HG03045 (cell line): ENCODE data around the gene GNAT2.

Source experiments
- ATAC-seq: cut with Tn5 transposase; IDR thresholded peaks from one replicate; pipeline ENCODE4 v1.9.1; 2021; ENCODE audit warnings: mild to moderate bottlenecking, moderate library complexity; ENCODE audit not compliant: unreplicated experiment

The GNAT2 gene

DNA sequence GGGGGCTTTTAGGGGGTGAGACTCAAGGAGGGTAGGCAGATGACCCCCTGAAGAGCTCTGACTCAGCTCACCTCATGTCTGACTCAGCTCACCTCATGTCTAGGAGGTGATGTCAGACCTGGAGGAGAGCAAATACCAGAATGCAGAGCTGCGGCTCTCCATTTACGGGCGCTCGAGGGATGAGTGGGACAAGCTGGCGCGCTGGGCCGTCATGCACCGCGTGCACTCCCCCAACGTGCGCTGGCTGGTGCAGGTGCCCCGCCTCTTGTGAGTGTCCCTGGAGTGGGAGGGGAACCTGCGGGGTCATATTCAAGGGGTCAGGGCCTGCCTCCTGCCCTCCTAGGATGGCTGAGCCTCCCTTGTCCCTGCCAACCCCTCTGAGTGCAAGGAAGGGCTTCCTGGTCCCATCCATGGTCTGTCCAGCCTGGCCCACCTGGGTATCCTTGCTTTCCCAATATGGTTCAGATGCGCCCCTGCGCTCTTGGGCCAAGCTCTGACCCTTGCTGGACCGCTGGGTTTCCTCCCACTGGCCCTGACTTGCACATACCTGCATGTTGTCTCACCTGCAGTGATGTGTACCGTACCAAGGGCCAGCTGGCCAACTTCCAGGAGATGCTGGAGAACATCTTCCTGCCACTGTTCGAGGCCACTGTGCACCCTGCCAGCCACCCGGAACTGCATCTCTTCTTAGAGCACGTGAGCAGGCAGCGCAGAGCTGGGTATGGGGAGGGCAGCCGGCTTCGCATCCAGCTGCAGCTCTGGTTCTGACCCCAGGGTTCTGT, 9.3 kb upstream of the GNAT2 start:
- ATAC-seq: no peak

DNA sequence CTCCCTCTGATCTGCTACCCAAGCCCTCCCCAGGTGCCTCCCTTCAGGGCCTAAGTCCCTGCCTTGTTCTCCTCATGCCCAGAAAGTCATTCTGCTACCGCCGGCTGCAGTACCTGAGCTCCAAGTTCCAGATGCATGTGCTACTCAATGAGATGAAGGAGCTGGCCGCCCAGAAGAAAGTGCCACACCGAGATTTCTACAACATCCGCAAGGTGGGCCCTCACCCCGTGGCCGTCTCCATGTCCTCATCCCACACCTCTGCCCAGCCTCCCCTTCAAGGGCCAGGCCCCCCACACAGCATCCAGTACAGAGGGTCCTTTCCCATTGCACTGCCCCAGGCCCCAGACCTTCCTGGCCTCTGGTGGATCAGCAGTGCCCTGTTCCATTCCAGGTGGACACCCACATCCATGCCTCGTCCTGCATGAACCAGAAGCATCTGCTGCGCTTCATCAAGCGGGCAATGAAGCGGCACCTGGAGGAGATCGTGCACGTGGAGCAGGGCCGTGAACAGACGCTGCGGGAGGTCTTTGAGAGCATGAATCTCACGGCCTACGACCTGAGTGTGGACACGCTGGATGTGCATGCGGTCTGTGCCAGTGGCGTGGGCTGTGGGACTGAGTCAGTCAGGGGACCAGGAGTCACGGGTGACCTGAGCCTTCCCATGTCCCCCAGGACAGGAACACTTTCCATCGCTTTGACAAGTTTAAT, 8.4 kb upstream of the GNAT2 start:
- no peak for ATAC-seq

DNA sequence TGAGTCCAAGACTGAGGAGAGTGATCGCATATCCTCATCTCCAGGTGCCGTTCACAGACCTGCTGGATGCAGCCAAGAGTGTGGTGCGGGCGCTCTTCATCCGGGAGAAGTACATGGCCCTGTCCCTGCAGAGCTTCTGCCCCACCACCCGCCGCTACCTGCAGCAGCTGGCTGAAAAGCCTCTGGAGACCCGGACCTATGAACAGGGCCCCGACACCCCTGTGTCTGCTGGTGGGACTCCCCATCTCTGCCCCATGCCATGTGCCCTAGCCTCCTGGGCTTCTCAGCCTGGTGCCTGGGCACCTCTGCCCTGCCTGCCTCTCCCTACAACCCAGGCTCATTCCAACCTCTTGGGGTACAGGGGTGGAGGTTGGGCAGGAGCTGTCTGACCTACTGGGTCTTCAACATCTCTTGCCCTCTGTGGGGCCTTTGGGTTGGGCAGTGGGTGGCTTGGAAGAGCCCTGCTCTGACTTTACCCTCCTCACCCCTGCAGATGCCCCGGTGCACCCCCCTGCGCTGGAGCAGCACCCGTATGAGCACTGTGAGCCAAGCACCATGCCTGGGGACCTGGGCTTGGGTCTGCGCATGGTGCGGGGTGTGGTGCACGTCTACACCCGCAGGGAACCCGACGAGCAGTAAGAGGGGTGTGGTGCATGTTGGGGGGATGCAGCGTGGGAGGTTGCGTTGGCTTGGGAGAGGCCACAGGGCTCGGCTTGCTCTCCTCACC, 7.4 kb upstream of the GNAT2 start:
- no peak for ATAC-seq

DNA sequence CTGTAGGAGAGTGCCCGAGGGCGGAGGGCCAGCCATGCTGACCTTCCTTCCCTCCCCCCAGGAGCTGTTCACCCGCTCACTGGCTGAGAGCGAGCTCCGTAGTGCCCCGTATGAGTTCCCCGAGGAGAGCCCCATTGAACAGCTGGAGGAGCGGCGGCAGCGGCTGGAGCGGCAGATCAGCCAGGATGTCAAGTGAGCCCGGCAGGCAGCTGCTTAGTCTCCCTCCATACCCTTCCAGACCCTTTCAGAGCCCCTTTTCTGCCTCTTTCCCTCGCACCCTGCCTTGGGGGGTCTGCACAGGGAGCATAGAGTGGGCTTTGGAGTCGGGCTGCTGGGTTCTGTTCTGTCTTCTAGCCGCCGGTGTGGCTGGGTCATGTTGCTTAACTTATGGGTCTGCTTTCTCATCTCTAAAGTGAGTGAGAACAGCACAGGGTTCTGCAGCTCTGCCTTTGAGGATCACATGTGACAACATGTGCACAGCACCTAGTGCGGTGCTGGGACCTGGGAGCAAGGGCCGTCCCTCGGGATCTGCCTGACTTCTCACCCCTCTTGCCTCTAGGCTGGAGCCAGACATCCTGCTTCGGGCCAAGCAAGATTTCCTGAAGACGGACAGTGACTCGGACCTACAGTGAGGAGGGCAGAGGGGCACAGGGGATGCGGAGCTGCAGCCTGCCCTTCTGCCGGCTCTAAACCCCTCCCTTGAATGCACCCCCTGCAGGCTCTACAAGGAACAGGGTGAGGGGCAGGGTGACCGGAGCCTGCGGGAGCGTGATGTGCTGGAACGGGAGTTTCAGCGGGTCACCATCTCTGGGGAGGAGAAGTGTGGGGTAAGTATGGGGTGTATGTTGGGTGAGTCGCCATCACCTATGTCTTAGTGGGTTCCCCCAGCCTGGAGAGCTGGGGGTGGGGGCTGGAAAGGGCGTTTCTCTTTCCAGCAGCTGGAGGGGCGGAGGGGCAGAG, 6.5 kb upstream of the GNAT2 start:
- ATAC-seq: no peak

DNA sequence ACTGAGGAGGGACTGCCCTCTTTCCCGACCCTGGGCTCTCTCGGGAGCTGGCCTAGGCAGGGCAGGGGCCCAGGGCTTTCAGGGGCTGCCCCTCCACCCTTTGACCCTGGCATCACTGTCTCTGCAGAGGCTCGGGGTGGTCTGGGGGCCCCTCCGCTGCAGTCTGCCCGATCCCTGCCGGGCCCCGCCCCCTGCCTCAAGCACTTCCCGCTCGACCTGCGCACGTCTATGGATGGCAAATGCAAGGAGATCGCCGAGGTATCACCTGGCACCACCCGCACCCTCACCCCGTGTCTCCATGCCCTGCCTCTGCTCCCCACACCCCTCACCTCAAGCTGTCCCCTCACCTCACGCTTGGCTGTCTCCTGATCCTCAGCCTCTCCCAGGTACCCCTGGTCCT, 5.8 kb upstream of the GNAT2 start:
- no peak for ATAC-seq

DNA sequence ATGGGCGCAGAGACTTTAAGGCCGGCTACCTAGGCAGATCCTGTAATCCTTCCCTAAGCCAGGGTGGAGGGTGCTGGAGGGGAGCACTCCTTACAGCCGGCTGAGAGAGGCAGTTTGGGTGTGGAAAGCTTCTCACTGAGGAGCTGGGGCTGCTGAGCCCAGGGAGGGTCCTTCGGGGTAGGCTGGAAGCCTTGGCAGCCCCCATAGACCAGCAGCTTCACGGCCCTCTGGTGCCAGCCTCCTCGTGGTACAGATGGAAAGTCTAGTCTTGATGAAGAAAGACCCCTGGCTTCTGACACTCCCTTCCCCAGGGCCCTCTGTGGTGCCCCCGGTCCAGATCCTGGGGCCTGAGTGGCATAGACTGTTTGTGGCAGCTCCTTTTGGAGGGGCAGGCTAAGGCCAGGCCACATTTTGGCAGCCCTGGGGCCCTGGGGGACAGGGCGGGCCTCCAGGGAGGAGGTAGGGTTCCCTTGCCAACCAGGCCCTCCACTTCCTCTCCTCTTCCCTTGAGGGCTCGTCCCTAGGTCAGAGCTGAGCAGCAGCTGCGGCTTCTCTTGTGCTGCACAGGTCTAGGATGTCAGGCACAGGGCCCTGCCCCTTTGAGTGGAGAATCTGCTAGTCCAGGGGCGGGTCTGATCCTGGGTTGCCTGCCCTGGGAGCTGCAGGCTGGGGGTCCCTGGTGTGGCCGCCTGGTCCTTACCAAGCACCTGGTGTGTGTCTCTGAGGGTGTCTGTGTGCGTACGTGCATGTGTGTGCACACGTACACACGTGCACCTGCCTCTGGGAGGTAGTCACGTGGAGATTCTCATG, 5.0 kb upstream of the GNAT2 start:
- ATAC-seq: no peak

DNA sequence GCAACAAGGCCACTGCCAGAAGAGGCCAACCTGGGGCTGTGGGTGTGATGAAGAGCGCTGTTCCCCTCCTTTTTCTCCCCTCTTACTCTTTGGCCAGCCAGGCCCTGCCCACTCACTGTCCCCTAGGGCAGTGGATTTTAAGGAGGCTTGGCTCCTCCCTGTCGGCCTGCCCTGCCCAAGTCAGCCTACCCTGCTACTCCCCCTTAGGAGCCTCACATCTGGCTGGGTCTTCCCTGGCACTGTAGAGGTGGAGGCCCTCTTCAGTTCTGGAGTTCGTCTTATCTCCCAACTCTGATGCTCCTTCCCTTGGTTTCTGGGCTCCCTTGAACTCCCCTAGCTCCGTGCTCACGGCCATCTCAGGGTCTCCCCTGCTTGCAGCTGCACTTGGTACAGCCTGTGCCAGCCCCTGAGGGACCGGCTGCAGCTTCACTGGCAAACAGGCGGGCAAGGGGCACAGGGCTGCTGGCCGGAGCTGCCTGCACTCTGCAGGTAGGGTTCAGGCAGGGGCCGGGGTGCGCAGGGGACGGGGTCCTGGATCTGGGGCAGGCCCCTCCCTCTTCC, 4.3 kb upstream of the GNAT2 start:
- no peak for ATAC-seq

DNA sequence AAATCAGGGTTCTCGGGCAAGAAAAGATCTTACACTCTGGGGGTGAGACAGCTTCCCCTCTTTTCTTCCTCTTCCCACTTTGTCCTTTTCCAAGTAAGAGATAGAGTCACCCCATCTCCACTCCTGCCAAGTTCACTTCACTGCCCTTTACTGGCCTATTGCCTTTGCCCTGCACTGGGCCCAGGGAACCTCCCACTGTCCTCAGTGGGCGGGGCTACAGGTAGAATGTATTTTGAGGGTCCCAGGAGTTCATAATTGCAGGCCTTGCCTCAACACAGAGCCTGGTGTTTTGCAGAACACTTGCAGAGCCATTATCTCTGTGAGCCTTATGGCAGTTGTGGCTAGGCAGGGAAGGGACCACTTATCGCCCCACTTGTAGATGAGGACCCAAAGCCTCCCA, 3.5 kb upstream of the GNAT2 start:
- ATAC-seq: no peak

DNA sequence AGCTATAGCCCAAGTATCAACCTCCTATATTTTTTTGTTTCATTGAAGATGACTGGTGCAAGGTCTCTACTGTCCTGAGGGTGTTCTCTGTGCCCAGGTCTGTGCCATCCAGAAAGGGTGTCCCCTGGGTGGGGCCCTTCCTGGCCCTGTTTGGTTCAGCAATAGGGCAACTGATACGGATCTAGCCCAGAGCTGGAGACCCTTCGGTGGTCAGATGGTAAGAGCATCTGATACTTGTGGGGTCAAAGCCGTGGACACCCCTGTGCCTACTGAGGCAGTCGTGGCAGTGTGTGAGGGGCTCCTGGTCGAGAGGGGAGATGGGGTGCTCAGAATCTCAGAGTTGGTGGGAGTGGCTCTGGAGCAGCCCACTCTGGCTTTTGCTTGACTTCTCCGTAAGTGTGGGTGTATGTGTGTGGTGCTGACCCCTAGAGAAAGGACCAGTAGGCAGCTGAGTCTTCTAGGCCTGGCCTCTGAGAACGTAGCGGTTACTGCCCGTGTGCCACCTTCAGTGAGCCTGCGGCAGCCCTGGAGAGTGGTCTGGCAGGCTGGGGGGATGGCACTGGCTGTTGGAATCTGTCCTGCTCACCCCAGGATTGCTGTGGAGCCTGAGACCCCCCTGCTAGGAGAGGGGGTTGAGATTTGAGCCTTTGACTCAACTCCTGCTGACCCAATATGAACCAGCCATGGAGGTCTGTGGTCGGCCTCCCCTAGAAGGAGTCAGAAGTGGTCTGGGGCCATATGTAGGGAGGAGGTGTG, 2.9 kb upstream of the GNAT2 start:
- no peak for ATAC-seq

DNA sequence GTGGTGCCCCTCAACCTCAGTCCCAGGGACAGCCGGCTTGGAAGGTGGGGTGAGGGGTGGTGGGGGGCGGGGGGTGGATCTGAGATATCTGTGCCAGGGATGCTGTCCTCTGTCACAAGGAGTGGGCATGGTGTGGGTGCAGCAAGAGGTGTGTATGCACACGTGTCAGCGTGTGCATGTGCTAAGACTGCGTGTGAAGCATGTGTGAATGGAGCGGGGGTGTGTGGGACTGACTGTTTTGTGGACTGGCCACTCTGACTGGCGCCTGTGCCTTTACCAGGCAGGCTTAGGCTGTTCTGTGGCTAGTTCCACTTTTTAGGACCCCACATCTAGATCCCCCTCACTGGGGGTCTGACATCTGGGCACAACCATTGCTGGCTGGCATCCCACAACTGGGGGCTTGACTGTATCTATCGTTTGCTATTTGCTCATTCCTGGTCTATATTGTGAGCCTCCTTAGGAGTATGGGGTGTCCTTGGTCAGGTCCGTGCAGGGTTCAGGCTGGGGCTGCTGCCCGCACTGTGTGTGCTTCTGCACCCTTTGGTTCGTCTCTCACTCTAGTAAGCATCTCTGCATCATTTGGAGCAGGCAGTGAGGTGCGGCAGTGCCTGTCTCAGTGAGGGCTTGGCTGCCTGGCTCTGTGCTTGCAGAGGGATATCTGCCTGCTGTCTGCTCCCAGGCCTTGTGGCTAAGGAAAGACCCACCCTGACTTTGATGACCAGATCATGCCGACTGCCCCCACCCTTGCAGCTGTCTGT, 2.1 kb upstream of the GNAT2 start:
- ATAC-seq: no peak

DNA sequence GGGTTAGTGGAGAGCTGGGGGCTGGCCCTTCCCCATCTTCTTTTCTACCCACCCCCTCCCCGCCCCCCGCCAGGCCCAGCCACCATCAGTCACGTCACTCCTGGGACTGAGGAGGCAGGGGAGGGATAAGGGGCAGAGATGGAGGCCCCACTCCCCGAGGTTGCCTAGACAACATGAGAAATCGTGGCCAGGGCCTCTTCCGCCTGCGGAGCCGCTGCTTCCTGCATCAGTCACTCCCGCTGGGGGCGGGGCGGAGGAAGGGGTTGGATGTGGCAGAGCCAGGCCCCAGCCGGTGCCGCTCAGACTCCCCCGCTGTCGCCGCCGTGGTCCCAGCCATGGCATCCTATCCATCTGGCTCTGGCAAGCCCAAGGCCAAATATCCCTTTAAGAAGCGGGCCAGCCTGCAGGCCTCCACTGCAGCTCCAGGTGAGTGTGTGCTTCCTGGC, 1.4 kb upstream of the GNAT2 start:
- ATAC-seq: peak; percentile 78

DNA sequence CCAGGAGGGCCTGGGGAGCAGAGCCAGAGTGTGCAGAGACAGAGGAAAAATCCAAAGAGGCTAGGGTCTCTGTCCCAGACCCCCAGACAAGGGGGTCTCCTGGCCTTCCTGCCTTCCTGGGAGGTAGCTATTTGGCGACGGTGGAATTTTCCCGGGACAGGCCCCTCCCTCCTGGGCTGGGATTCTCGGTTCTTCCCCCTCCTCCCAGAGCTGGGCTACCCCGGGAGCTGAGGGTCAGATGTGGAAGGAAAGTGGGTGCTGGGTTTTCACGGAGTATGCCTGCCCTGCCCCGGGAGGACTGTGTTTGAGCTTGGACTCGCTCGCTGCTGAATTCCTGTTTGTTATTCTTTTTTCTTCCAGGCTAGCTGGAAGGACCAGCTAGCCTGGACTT, 980 bp upstream of the GNAT2 start:
- ATAC-seq: peak; percentile 8

DNA sequence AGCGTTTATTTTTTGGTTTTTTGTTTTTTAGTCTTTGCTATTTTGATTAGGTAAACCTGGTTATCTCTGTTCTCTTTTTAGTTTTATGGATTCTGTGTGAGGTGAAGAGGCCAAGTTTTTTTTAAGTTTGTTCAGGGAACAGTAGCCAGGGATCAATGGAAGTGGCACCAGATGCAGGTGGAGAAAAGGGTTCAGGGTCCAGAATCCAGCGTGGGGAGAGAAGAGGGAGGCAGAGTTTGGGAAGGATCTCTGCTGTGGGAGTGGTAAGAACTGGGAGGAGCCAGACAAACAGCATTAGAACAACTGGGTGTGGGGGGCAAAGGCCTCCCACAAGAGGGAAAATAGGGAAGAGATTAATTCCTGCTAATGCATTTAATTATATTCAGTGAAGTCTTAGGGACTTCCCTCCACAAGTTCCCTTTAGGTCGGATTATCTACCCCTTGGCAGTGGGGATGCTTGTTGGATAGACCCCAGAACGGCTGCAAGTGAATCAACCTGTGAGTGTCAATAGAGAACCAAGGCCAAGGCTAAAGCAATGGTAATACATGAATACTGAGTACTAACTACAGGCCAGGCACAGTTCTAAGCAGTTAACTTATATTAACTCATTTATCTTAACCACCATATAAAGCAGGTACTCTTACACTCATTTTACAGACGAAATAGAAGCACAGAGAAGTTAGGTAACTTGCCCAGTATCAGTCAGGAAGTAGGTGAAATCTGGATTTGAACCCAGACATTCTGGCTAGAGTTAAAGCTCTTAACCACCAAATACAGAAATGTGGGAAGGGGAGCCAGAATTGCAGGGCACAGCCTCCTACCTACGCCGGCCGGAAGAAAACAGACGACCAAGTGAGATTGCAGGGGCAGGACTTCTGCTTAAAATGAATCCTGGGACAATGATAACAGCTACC, 498 bp downstream of the GNAT2 start:
- ATAC-seq: no peak

DNA sequence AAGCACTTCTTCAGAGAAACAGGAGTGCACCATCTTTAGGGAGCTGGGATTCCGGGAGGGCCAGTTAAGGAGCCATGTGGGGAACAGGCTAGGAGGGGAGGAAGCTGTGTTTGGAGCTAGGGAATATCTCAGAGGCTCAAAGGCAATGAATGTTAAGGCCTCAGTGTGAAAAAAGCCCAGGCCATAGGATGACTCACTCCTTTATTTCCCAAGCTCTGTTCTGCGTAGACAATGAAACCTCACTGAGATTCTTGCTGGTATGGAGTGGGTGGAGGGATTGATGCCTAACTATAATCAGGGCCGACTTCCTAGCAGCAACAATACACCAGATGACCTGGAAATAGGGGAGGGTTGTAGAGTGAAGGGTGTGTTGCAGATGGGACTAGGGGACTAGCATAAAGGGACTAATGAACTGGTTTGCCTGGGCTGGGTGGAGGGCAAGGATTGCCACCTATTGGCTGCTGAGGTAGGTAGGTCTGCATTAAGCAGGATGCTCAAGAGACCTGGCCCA, 2.1 kb downstream of the GNAT2 start:
- ATAC-seq: no peak

DNA sequence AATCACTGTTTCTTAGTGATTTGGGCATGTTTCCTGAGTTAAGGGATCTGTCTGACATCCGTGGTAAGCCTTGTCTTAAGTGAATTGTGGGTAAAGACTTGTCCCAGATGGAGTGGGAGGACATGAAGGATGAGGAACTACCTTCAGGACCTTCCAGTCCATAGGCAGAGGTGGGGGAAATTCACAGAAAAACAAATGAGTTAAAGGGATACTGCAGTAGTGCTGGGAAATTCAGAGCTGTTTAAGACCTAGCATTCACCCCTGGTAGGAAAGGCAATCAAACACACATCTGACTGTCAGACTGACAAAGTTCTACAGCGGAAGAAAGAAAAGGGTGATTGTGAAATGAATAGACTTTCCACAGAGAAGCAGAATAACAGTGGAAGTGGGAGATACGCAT, 3.0 kb downstream of the GNAT2 start:
- ATAC-seq: no peak

DNA sequence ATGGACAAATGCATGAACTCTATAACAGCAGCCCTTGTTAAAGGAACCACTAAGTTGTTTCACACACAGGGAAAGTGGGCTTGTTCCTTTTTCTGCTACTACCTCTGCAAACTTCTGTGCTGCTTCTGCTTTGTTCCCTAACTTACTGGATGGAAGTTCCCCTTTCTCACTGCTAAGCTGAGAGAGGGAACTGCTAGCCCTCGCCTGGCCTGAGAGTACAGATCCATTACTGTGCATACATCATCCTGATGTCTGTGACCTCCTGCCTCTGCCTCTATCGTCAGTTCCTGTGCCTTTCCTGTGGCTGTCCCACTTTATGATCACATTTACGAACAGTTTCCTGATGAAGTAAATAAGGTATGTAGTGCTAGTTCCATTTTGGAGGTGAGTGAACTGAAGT, 3.5 kb downstream of the GNAT2 start:
- ATAC-seq: no peak
